ENCODE data around the gene SMURF1.

DNA sequence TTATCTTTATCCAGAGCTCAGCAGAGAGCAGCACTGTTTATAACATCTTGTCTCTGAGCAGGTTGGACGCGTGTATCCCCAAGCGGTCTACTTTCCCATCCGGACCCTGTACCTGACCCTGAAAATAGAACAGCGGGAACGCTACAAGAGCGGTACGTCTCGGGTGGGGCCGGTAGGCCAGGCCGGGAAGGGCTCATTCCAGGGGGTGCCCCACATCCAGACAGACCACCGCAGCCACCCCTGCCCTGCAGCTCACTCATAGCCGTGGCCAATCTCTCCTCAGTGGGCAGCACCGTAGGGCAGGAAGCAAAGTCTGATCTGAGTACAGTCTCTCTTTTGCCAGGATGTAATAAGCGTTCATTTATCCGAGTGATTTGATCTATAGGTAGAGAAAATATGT lies 151.8 kb downstream of the SMURF1 start:
- TF ChIP-seq, protein P1, sequence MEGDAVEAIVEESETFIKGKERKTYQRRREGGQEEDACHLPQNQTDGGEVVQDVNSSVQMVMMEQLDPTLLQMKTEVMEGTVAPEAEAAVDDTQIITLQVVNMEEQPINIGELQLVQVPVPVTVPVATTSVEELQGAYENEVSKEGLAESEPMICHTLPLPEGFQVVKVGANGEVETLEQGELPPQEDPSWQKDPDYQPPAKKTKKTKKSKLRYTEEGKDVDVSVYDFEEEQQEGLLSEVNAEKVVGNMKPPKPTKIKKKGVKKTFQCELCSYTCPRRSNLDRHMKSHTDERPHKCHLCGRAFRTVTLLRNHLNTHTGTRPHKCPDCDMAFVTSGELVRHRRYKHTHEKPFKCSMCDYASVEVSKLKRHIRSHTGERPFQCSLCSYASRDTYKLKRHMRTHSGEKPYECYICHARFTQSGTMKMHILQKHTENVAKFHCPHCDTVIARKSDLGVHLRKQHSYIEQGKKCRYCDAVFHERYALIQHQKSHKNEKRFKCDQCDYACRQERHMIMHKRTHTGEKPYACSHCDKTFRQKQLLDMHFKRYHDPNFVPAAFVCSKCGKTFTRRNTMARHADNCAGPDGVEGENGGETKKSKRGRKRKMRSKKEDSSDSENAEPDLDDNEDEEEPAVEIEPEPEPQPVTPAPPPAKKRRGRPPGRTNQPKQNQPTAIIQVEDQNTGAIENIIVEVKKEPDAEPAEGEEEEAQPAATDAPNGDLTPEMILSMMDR (IDR thresholded peaks at IDR 0.05) = no peak
- no peak for TF ChIP-seq POLR2AphosphoS5 (IDR thresholded peaks at IDR 0.05)
- TF ChIP-seq POLR2A (IDR thresholded peaks at IDR 0.05) = no peak
